HL-60/S4 treated with phorbol 12-myristate 13-acetate at 8.2 ng/mL for 4 days and 3 days (cell line): ENCODE measurements around the gene GXYLT1.
"Not testable (repeated sequence)": the region's sequence is repeated elsewhere in the genome, so short reads cannot be mapped to it uniquely, and the experiment has no call there.

ENCODE experiments used
- in situ Hi-C: fragments of 300-500 bp; cut with MboI; formaldehyde crosslinking; loops from 2 replicates; pipeline ENCODE4 v1.15.0; 2022; ENCODE audit warnings: low sequenced_read_pairs

The GXYLT1 gene

DNA sequence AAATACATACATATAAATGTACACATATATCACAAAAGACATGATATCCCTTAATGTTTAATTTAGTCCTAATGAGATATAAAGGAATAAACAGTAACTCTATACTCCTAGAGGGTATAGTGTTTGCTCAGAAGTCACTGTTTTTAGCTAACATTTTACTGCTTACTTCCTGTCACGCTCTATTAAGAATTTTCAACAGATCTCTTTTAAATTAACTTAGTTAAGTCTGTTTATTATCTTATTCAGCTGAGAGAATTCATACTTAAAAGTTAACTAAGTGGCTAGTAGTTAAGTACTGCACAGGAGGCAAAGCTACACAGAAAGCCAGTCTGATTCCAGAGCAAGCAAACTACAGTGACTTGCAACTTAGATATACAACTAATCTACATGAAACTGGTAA is 39.9 kb downstream of the GXYLT1 start:
- in situ Hi-C loops: no loop called here

DNA sequence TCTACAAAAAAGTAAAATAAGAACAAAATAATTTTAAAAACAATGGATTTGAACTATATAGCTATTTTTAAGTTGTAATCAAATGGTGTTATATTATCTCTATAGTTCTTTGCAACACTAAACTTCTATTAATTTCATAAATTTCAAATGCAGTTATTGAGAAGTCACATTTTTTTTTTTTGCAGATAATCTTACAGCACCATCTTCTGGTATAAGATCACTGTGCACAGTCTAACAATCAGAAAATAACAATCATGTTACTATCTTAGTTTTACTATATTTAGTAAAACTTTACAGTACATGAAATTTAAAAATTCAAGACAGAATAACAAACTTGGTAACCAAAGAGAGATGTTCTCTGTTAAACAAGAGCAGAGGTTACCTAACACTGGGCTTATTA is 40.6 kb downstream of the GXYLT1 start:
- in situ Hi-C loops: no loop called here

DNA sequence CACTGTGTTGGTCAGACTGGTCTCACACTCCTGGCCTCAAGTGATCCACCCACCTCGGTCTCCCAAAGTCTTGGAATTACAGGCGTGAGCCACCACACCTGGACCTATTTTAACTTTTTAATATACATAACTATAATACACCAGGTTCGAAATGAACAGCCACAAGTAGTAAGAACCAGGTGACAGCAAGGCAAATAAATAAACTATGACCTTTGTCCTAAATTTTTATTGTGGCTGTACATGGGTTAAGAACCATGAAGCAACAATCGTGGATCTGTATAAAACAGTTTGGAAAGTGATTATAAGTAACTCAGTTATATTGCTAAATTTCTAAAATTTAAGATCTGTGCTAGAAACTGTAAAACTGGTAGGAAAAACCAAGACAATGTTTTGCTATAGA is 41.5 kb downstream of the GXYLT1 start:
- in situ Hi-C loops: no loop called here

DNA sequence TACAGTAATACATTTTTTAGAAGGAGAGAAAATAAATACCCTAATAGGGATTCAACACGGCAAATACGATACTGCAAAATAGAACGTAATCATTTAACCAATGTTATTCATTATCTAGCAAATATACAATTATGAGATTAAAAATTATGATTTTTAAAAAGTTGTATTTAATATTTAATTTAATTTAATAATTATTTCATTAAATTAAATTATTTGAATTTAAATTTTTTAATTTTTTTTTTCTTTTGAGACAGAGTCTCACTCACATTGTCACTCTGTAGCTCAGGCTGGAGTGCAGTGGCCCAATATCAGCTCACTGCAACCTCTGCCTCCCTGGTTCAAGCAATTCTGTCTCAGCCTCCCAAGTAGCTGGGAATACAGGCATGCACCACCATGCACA is 42.0 kb downstream of the GXYLT1 start:
- in situ Hi-C loops: no loop called here

DNA sequence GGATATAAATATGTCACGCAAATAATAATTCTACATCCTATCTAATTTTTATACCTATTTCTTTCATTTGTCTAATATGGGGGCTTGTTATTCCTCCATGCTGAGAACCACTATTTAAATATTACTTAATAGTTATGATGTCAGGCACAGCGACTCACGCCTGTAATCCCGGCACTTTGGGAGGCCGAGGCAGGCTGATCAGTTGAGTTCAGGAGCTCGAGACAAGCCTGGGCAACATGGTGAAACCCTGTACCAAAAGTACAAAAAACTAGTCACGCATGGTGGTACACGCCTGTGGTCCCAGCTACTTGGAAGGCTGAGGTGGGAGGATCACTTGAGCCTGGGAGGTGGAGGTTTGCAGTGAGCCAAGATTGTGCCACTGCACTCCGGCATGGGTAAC is 45.2 kb downstream of the GXYLT1 start:
- in situ Hi-C loops: no loop called here

DNA sequence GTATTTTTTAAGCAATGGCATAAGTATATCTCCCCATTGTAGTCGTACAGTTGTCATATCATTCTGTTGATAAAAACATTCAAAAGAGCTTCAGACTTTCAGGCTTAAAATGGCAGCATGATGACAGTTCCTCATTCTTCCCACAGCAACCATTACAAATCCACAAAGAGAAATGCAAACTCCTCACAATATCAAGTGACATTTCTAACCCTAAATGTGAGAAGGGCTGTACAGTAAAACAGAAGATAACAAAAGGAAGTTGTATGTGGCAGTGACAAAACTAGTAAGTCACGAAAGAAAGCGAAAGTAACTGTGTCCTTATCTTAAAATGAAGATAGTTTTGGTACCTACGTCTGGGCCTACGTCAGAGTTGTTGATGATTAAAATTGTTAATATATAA is 46.7 kb downstream of the GXYLT1 start:
- in situ Hi-C loops: no loop called here

DNA sequence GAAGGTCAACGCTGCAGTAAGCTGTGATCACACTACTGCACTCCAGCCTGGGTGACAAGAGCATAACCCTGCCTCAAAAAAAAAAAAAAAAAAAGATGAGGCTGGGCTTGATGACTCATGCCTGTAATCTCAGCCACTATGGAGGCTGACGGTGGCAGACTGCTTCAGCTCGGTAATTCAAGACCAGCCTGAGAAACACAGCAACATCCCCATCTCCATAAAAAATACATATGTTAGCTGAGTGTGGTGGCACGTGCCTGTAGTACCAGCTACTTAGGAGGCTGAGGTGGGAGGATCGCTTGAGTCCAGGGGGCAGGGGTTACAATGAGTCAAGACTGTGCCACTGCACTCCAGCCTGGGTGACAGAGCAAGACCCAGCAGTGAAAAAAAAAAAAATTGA is 50.4 kb downstream of the GXYLT1 start:
- in situ Hi-C loops: no loop called here

DNA sequence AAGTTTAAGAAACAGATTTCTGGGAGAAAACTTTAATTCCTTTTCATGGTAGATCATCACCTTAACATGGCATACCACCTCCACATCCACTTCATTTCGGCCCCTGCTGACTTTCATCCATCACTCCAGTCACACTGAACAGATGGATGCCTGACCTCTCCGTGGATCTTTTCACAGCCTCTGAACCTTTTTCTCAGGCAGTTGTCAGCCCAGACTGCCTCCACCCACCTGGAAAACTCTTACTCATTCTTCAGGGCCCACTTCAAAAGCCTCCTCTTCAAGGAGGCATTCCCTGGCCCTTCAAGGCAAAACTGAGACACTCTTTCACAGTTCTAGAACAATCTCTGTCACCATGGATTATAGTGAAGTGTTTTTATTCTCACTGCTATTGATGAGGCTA is 52.9 kb downstream of the GXYLT1 start:
- in situ Hi-C loops: no loop called here

DNA sequence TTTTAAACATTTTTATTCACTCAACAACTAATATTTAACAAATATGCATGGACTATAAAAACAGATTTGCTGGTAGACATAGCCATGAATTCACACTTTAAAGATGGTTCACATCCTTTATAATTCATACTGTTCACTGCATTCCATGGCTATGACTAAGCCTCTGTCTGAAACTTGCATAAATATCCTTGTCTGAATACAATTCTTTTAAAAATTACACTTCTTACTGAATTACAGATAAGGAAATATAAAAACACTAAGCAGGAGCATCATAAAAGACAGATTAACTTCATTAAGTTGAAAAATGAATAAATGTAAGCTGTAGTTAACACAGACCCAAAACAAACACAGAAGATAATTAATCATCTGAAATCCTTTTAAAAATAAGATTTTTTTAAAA is 53.8 kb downstream of the GXYLT1 start:
- in situ Hi-C loops: no loop called here

DNA sequence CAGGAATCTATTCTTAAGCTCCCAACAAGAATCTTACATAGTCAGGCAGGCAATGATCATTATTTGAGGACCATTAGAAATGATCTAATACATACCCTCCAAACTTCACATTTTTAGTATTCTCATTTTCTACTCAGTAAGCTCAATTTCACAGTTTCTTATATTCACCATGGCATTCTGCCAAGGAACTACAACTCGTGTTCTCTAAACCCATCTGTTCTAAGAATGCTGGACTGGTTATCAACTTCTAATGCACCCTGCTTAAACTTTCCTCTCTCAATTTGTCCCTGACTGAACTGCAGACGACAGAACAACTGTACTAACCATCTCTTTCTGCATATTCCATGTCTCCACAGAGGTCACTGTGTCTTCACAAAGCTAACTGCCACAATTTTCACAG is 58.6 kb downstream of the GXYLT1 start:
- in situ Hi-C loops: no loop called here

DNA sequence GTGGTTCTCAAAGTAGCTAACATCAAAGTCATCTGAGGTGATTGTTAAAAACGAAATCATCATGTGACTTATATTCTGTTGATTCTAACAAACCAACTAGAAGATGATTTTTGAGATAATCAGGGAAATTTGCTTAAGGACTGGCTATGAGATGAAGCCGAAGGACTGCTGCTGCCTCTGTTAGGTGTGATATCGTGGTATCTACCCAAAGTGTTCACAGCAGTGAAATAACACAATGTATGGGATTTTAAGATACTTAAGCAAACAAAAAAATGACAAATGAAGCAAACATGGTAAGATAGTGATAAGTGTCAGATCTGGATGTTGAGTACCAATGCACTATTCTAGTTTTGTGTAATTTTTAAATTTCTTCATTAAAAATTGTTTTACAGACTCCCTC is 59.1 kb downstream of the GXYLT1 start:
- in situ Hi-C loops: no loop called here

DNA sequence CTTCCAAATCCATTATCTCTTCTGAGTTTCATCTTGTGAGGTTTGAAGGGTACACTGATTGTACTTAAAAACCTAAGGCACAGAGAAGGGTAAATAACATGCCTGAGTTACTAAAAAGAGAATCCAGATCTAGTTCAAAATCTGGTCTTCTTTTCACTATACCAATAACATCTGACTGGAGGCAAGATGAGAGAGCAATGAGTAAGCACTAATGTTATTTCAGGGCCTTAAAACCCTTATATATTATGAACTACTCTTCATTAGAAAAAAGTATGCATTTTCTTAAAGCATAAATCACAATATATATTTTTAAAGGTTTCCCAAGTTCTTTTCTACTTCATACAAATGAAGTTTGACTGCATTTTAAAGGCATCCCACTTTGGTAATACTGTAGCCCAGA is 60.2 kb downstream of the GXYLT1 start:
- in situ Hi-C loops: no loop called here

DNA sequence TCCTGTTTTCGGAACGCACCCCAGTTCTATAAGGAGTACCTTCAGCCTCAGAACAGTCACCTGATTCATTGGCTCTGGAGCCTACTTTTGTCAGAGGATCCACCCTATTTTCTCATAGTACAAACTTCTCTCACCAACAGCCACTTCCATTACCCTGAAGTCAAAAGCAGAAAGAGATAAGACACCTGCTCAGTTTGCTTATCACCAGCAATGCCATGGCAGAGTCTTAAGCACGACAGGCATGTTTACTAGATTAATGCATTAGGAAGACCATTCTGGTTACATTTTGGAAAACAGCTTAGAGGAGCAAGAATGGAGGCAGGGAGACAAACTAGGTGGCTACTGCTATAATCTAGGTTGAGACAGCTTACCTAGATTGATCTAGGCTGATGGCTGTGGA is 67.7 kb downstream of the GXYLT1 start:
- in situ Hi-C loops: no loop called here

DNA sequence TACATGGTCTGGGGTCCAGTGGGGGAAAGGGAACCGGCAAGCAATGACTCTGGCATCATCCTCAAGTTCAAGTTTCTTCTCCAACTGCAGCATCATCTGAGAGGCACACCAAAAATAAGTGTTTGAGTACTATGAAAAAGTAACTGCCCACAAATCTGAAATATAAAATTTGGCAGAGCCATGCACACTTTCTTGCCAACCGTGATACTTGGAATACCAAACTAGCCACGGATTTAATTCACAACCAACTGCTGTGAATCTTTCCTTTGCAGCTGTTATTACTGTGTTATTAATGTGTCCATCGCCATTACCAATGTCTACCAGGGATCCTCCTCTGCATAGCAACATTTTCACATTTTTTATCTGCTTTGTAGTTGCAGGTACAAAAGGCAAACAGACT is 74.6 kb downstream of the GXYLT1 start:
- in situ Hi-C loops: no loop called here

DNA sequence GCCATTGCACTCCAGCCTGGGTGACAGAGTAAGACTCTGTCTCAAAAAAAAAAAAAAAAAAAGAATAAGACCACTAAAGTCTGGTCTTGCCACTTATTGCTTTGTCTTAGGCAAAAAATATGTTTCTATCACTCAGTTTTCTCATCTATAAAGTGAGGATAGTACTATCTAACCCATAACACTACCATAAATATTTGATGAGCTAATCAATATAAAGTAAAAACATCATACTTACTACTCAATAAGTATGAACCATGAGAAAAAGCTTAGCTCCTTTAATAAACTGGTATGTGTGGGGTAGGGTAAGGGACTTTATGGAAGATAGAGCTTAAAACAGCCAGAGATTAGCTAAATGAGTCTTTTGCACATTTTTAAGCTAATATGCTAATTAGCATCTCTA is 85.5 kb downstream of the GXYLT1 start:
- in situ Hi-C loops: no loop called here

DNA sequence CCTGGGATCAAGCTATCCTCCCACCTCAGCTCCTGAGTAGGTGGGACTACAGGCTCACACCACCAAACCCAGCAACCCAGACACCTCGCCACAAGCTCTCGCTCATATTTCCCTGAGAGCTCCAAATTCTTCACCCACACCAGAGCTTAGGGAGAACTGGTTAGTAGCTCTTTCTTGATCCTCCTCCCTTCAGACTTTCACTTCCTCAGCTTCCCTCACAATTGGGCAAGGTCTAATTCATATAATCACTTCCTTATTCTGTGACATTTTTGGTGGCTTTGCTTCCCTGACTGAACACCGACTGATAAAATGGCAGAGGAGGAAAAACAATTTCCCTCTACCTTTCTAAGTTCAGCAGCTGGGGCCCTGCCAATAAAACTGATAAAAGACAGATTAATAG is 88.5 kb downstream of the GXYLT1 start:
- in situ Hi-C loops: no loop called here

DNA sequence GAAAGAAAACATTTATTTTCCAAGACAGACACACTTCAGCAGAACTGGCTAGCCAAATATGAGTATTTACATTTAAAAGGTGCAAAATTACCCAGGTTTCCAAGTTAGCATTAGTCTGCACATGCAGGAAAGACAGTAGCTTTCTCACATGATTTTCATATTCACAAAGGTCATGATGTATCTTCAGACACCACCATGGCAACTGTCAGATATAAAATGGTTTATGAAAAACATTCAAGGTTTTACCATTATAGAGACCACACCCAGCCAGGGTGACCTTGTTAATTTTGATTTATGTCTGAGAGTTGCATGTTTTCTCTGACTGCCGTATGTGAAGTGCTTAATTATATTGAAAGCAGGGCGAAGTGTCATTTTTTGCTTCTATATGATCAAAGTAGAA is 91.2 kb downstream of the GXYLT1 start:
- in situ Hi-C loops: no loop called here

DNA sequence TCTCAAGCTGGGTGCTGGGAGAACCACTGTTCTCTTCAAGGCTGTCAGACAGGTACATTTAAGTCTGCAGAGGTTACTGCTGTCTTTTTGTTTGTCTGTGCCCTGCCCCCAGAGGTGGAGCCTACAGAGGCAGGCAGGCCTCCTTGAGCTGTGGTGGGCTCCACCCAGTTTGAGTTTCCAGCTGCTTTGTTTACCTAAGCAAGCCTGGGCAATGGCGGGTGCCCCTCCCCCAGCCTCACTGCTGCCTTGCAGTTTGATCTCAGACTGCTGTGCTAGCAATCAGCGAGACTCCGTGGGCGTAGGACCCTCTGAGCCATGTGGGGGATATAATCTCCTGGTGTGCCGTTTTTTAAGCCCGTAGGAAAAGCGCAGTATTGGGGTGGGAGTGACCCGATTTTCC is 95.7 kb downstream of the GXYLT1 start:
- in situ Hi-C loops: not testable (repeated sequence)

DNA sequence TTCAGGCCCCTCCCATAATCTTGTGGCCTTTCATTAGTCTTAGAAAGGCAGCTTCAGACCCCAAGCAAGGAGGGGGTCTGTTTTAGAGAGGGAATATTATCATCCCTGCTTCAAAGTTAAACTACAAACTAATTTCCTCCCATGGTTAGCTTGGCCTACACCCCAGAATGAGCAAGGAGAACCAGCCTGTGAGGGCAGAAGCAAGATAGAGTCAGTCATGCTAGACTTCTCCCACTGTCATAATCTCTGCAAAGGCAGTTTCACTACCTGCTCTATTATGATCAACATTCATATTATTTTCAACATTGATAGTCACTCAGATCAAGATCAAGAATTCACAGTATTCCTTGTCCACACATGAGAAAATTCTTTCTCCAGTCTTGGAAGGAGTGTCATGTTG is 105.1 kb downstream of the GXYLT1 start:
- in situ Hi-C loops: no loop called here

DNA sequence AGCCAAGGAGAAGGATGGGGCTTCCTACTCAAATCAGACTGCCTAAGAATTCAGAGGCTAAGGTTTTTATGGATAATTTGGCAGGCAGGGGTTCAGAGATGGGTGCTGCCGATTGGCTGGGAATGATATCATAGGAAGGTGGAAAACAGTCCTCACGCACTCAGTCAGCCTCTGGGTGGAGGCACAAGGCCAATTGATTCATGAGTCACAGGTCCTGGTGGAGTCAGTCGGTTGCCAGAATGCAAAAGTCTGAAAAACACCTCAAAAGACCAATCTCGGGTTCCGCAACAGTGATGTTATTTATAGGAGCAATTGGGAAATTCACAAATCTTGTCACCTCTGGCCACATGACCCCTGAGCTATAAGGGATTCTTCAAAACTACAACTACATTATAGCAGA is 105.5 kb downstream of the GXYLT1 start:
- in situ Hi-C loops: no loop called here

DNA sequence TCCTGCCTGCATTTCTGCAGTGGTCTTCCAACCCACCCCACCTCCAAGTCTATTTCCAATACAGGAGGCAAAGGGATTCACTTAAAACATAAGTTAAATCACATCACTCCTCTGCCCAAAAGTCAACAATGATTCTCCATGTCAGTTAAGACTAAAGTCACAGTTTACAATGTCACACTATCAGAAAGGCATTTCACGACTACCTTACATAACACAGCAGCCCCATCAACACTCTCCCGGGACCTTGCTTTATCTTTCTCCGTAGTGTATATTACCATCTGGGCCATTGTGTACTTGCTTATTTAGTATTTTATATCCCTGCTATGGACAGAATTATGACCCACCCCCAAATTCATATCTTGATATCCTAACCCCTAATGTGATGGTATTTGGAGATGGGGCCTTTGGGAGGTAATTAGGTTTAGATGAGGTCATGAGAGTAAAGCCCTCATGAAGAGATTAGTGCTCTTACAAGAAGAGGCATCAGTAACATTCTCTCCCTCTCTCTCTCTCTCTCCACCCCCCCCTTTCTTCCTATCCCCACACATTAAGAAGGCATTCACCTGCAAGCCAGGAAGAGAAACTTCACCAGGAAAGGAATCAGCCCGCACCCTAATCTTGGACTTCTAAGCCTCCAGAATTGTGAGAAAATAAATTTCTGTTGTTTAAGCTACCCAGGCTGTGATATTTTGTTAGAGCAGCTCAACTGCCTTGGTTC is 112.7 kb downstream of the GXYLT1 start:
- in situ Hi-C loops: no loop called here
